ENCODE data around the gene SLC6A6. TPM values are rescaled to one million over a fixed set of nuclear protein-coding genes. Genes with fewer than 3 reads are reported as not detected.
A peak's percentile ranks its signal among the peaks of the same experiment; 100 is the strongest.

SLC6A6 gene
- total and polyA plus RNA-seq, 2 experiments from 2014 or later: 4.6 to 10.6 TPM

DNA sequence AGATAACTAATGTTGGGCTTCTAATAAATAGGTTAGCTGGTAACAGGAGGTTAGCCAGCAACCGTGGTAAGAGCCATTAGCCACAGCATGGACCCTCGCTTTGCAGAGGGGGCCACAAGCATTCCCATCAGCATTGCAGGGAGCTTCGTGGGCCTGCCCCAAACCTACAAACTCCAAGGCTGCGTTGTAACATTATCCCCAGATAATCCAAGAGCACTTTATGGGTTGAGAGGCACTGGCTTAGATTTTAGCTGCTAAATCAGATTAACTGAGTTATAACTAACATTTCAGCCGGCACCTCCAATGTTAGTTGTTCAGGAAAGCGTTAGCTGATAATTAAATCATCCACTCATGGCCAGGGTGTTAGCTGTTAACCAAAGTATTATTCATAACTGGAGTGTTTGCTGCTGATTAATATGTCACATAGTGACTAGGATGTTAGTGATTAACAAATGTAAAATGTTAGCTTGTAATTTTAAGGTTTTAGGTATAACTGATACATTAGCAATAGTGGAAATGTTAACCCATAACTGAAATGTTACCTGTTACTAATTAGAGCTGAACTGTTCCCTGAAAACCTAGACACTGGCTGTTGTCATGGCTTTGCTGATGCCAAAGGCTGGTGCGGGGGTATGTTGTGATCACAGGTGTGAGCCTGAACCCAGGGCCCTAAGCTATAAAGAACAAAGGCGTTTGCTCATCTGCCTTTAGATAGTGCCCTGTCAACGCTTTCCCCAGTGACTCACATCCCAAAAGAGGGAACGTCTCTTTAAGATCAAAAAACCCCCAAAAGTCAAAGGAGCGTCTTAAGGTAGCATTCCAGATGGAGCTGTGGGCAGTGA lies 56.2 kb downstream of the SLC6A6 start:
- Histone ChIP-seq H3K79me2 (ENCODE audit: insufficient read depth) (no peaks in the 10 kb centered on the region), H3K4me3 (no peak overlapping the region), H3K27me3 (replicated peaks; ENCODE audit: insufficient read depth) (no peaks in the 10 kb centered on the region), H3K9me2 (ENCODE audit: insufficient read depth) (no peaks in the 10 kb centered on the region), H3K36me3 (ENCODE audit: low read depth) (0 out of 2 replicates have a peak, but pooled peaks cover 4% of the 10 kb centered on the region), H3F3A (ENCODE audit: insufficient read depth) (peaks cover 32% of the 10 kb centered on the region), H3K9me3 (ENCODE audit: low read depth) (no peaks in the 10 kb centered on the region), H4K20me1 (ENCODE audit: insufficient read depth) (no peaks in the 10 kb centered on the region), H3K4me1 (ENCODE audit: insufficient read depth) (peaks cover 26% of the 10 kb centered on the region), H3K27ac (no peak overlapping the region), H2AFZ (no peak overlapping the region), H3K9ac (no peak overlapping the region), H3K4me2 (ENCODE audit: unreplicated experiment) (peak overlapping the region; percentile 1)
- peak; percentile 50 for DNase-seq
- in situ Hi-C loops (cut with MboI): no loop called here
- 47 to 54% methylated on average over 11 of the region's 11 CpGs for WGBS, 2 experiments (ENCODE audit: low coverage in 1 of 2, low lambda C conversion rate in 2 of 2, missing lambda C conversion rate in 2 of 2)
- TF ChIP-seq EZH2 (IDR thresholded peaks at IDR 0.05; ENCODE audit: insufficient read depth, poor library complexity, severe bottlenecking): no peak
- TF ChIP-seq EZH2phosphoT487 (IDR thresholded peaks at IDR 0.05; ENCODE audit: insufficient read depth, low read depth): no peak

DNA sequence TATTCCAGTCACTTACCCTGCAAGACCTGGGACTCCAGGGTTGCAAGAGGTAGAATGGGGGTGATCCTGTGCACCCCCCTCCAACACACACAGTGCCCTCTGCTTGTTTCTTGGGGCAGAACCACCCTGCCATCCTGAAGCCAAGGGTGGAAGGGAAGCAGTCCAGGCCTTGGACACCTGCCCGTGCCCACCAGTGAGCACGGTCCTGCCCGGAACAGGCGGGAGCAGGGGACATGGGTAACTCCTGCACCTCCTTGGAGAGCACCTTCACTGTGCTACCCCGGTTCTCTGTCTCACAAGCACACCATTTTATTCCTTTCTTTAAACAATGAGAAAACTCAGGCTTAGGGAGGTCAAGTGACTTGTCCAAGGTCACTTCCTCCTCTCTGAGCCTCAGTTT lies 57.0 kb downstream of the SLC6A6 start:
- in situ Hi-C loops (cut with MboI): no loop called here

DNA sequence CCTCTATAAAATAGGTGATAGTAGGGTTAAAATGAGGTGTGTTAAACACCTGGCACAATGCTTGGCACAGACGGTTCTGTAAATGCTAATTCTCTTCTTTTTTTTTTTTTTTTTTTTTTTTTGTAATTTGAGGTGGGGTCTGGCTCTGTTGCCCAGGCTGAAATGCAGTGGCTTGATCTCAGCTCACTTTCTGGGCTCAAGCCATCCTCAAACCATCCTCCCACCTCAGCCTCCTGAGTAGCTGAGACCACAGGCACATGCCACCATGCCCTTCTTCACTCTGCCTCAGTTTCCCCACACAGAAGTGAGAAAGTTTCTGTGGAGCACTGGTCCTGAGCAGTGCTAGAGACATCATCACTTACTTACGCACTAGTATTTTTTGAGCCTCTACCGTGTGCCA lies 57.4 kb downstream of the SLC6A6 start:
- no peak overlapping the region for H3K4me3 ChIP-seq
- 24 to 27% methylated on average over 3 of the region's 3 CpGs for WGBS, 2 experiments (ENCODE audit: low coverage in 1 of 2, low lambda C conversion rate in 2 of 2, missing lambda C conversion rate in 2 of 2)
- no peaks in the 10 kb centered on the region for H3K27me3 ChIP-seq (replicated peaks; ENCODE audit: insufficient read depth)
- 0 out of 2 replicates have a peak, but pooled peaks cover 4% of the 10 kb centered on the region for H3K36me3 ChIP-seq (ENCODE audit: low read depth)
- in situ Hi-C loops (cut with MboI): loop anchor here (5.0 kb wide), 1 partner anchor 197 kb away; no protein-coding TSS in a partner anchor
- no peak overlapping the region for H3K9ac ChIP-seq
- H3K27ac ChIP-seq: no peak overlapping the region
- no peaks in the 10 kb centered on the region for H3K9me2 ChIP-seq (ENCODE audit: insufficient read depth)
- no peaks in the 10 kb centered on the region for H3K9me3 ChIP-seq (ENCODE audit: low read depth)
- H3F3A ChIP-seq (ENCODE audit: insufficient read depth): peaks cover 32% of the 10 kb centered on the region
- no peak overlapping the region for H2AFZ ChIP-seq
- H3K4me2 ChIP-seq (ENCODE audit: unreplicated experiment): no peak overlapping the region
- DNase-seq: no peak
- H3K79me2 ChIP-seq (ENCODE audit: insufficient read depth): no peaks in the 10 kb centered on the region
- H4K20me1 ChIP-seq (ENCODE audit: insufficient read depth): no peaks in the 10 kb centered on the region
- H3K4me1 ChIP-seq (ENCODE audit: insufficient read depth): peaks cover 26% of the 10 kb centered on the region
- no peak for TF ChIP-seq EZH2phosphoT487 (IDR thresholded peaks at IDR 0.05; ENCODE audit: insufficient read depth, low read depth)
- no peak for TF ChIP-seq EZH2 (IDR thresholded peaks at IDR 0.05; ENCODE audit: insufficient read depth, poor library complexity, severe bottlenecking)

More for the DNA sequence above, 57.0 kb downstream of the SLC6A6 start:
- 88 to 92% methylated on average over 5 of the region's 5 CpGs for WGBS, 2 experiments (ENCODE audit: low coverage in 1 of 2, low lambda C conversion rate in 2 of 2, missing lambda C conversion rate in 2 of 2)
- no peaks in the 10 kb centered on the region for H3K9me2 ChIP-seq (ENCODE audit: insufficient read depth)
- H3K9me3 ChIP-seq (ENCODE audit: low read depth): no peaks in the 10 kb centered on the region
- no peak overlapping the region for H2AFZ ChIP-seq
- no peaks in the 10 kb centered on the region for H3K27me3 ChIP-seq (replicated peaks; ENCODE audit: insufficient read depth)
- no peak overlapping the region for H3K4me3 ChIP-seq
- H3K79me2 ChIP-seq (ENCODE audit: insufficient read depth): no peaks in the 10 kb centered on the region
- H4K20me1 ChIP-seq (ENCODE audit: insufficient read depth): no peaks in the 10 kb centered on the region
- TF ChIP-seq EZH2 (IDR thresholded peaks at IDR 0.05; ENCODE audit: insufficient read depth, poor library complexity, severe bottlenecking): no peak
- TF ChIP-seq EZH2phosphoT487 (IDR thresholded peaks at IDR 0.05; ENCODE audit: insufficient read depth, low read depth): no peak
- no peak overlapping the region for H3K9ac ChIP-seq
- H3K4me2 ChIP-seq (ENCODE audit: unreplicated experiment): no peak overlapping the region
- H3K27ac ChIP-seq: no peak overlapping the region
- 0 out of 2 replicates have a peak, but pooled peaks cover 4% of the 10 kb centered on the region for H3K36me3 ChIP-seq (ENCODE audit: low read depth)
- H3F3A ChIP-seq (ENCODE audit: insufficient read depth): peaks cover 32% of the 10 kb centered on the region
- H3K4me1 ChIP-seq (ENCODE audit: insufficient read depth): peaks cover 26% of the 10 kb centered on the region
- no peak for DNase-seq

DNA sequence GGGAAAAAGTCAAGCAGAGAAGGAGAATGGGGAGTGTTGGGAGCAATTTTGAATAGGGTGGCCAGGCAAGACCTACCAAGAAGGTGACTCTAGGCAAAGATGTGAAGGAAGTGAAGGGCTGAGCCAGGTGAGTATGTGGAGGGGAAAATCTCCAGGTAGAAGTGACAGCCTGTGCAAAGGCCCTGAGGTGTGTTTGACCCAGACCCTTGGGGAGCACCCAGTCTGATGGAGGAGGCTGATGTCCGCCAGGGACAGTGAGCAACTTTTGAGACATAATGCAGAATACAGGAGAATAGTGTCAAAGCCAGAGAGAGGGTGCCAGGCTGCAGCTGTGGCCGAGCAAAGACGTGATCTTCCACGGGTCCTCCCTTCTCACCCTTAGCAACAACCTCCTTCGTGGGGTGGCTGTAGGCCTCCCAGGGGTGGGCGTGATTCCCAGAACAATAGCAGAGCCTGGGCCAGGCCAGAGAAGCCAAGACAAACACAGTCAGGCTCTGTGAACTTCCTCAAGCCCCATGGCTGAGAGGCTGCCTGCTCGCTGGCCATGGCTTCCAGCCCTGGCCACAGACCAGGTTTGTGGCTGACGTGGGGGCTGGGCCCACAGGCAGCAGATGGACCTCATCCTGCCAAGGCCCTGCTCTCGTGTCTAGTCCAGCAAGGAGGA lies 58.1 kb downstream of the SLC6A6 start:
- Histone ChIP-seq H3K27ac (peak overlapping the region; percentile 40), H4K20me1 (ENCODE audit: insufficient read depth) (no peaks in the 10 kb centered on the region), H3K36me3 (ENCODE audit: low read depth) (0 out of 2 replicates have a peak, but pooled peaks cover 4% of the 10 kb centered on the region), H3K79me2 (ENCODE audit: insufficient read depth) (no peaks in the 10 kb centered on the region), H3K4me1 (ENCODE audit: insufficient read depth) (peaks cover 26% of the 10 kb centered on the region), H3K9me2 (ENCODE audit: insufficient read depth) (no peaks in the 10 kb centered on the region), H3K9ac (0 out of 2 replicates have a peak overlapping the region, but pooled peaks have one; percentile 30), H3K27me3 (replicated peaks; ENCODE audit: insufficient read depth) (no peaks in the 10 kb centered on the region), H2AFZ (no peak overlapping the region), H3K9me3 (ENCODE audit: low read depth) (no peaks in the 10 kb centered on the region), H3K4me2 (ENCODE audit: unreplicated experiment) (no peak overlapping the region), H3K4me3 (no peak overlapping the region), H3F3A (ENCODE audit: insufficient read depth) (peaks cover 32% of the 10 kb centered on the region)
- in situ Hi-C loops (cut with MboI): loop anchor here (5.0 kb wide), 1 partner anchor 198 kb away; no protein-coding TSS in a partner anchor
- peak; percentile 92 for DNase-seq
- no peak for TF ChIP-seq EZH2phosphoT487 (IDR thresholded peaks at IDR 0.05; ENCODE audit: insufficient read depth, low read depth)
- TF ChIP-seq EZH2 (IDR thresholded peaks at IDR 0.05; ENCODE audit: insufficient read depth, poor library complexity, severe bottlenecking): no peak
- 23 to 29% methylated on average over 9 of the region's 9 CpGs for WGBS, 2 experiments (ENCODE audit: low coverage in 1 of 2, low lambda C conversion rate in 2 of 2, missing lambda C conversion rate in 2 of 2)
